H1 (cell line): ENCODE results near the gene IFNL2. TPM values are rescaled to one million over a fixed set of nuclear protein-coding genes. Genes with fewer than 3 reads are reported as not detected.

ENCODE experiments used
- NANOG ChIP-seq: IDR thresholded peaks from 2 replicates; pipeline ENCODE4 v1.6.1; 2011; ENCODE audit warnings: low read length, low read depth, mild to moderate bottlenecking, inconsistent platforms; ENCODE audit not compliant: insufficient read depth, poor library complexity, severe bottlenecking
- RAD21 ChIP-seq, 2 experiments: IDR thresholded peaks in 1 of 2; conservative IDR thresholded peaks in 1 of 2; 2 replicates each; pipeline ENCODE4 v1.6.1; 2011; ENCODE audit warnings: low read depth in 2 of 2, low read length in 2 of 2, improper control_type of control experiment in 1 of 2, inconsistent platforms in 1 of 2, mild to moderate bottlenecking in 1 of 2, moderate library complexity in 1 of 2
- RNF2 ChIP-seq: fragments of 200-900, 300-1000 bp; sonication (generic); IDR thresholded peaks from 2 replicates; pipeline ENCODE4 v1.7.1; 2016; ENCODE audit warnings: borderline replicate concordance, low read depth, mild to moderate bottlenecking, antibody characterized with exemption, low read length; ENCODE audit not compliant: poor library complexity, severe bottlenecking; ENCODE audit errors: missing control alignments
- SAP30 ChIP-seq: fragments of 300-600 bp; sonication (generic); IDR thresholded peaks from 2 replicates; pipeline ENCODE4 v1.7.1; 2012; ENCODE audit warnings: low read length, moderate library complexity, mild to moderate bottlenecking, inconsistent platforms; ENCODE audit not compliant: insufficient read depth, insufficient replicate concordance
- SIN3A ChIP-seq, 2 experiments: IDR thresholded peaks in 1 of 2; conservative IDR thresholded peaks in 1 of 2; 2 replicates each; pipeline ENCODE4 v1.6.1; 2011 to 2012; ENCODE audit warnings: low read length in 2 of 2, improper control_type of control experiment in 1 of 2, low read depth in 1 of 2, mild to moderate bottlenecking in 1 of 2
- SIX5 ChIP-seq: IDR thresholded peaks from 2 replicates; pipeline ENCODE4 v1.6.1; 2011; ENCODE audit warnings: mild to moderate bottlenecking, low read depth, low read length
- SP1 ChIP-seq: IDR thresholded peaks from 2 replicates; pipeline ENCODE4 v1.6.1; 2011; ENCODE audit warnings: low read depth, low read length
- SP4 ChIP-seq: IDR thresholded peaks from 2 replicates; pipeline ENCODE4 v1.6.1; 2012; ENCODE audit warnings: low read length, inconsistent platforms
- polyA plus RNA-seq, 7 experiments: library from polyadenylated mRNA; depleted of rRNA in 3 of 7; stranded (reverse) in 5 of 7; unstranded in 2 of 7; fragments of >200 nt in 5 of 7; fragments of 200-250 nt in 2 of 7; gene quantifications; 1 replicate in 5 of 7; 2 replicates in 1 of 7; 4 replicates in 1 of 7; pipeline versions ENCODE4 v1.2.1 to v1.2.3, GENCODE V29; 2011 to 2013; ENCODE audit warnings: missing spikeins in 2 of 7, mixed read lengths in 2 of 7
- total RNA-seq: library from RNA; stranded (reverse); fragmentation: NEBNext Ultra II Directional; extraction: Animal tissue kit (Norgen Biotek cat#: 25700); gene quantifications from 2 replicates; pipeline ENCODE4 v1.2.1, GENCODE V29; 2021
- TF ChIP-seq, protein P1 (sequence below): fragments of 300-600 bp; sonication (generic); IDR thresholded peaks from 2 replicates; pipeline ENCODE4 v1.7.1; 2012; ENCODE audit warnings: low read length, moderate library complexity, mild to moderate bottlenecking, inconsistent platforms; ENCODE audit not compliant: insufficient replicate concordance

Gene IFNL2
- total and polyA plus RNA-seq, 2 of the 8 experiments (the other 6 are each of a cell fraction or from before 2014, with no cell fraction given): not detected

DNA sequence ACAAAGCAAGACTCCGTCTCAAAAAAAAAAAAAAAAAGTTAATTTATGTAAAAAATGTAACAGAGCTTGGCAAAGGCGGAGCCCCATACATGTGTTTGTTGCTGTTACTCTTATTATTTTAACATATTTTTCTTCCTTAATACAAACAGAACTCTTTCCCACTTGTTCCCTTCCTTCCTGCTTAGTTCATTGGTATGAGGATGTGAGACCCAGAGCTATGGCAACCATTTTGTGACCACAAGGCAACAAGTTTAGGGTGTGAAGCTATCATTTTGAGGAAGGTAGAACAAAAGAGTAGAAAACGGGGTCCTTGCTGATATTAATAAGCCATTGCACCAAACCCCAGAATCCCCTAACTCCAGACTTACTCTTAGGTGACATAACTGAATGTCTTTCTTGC is 33.4 kb downstream of the IFNL2 start (continued):
- TF ChIP-seq, protein P1, sequence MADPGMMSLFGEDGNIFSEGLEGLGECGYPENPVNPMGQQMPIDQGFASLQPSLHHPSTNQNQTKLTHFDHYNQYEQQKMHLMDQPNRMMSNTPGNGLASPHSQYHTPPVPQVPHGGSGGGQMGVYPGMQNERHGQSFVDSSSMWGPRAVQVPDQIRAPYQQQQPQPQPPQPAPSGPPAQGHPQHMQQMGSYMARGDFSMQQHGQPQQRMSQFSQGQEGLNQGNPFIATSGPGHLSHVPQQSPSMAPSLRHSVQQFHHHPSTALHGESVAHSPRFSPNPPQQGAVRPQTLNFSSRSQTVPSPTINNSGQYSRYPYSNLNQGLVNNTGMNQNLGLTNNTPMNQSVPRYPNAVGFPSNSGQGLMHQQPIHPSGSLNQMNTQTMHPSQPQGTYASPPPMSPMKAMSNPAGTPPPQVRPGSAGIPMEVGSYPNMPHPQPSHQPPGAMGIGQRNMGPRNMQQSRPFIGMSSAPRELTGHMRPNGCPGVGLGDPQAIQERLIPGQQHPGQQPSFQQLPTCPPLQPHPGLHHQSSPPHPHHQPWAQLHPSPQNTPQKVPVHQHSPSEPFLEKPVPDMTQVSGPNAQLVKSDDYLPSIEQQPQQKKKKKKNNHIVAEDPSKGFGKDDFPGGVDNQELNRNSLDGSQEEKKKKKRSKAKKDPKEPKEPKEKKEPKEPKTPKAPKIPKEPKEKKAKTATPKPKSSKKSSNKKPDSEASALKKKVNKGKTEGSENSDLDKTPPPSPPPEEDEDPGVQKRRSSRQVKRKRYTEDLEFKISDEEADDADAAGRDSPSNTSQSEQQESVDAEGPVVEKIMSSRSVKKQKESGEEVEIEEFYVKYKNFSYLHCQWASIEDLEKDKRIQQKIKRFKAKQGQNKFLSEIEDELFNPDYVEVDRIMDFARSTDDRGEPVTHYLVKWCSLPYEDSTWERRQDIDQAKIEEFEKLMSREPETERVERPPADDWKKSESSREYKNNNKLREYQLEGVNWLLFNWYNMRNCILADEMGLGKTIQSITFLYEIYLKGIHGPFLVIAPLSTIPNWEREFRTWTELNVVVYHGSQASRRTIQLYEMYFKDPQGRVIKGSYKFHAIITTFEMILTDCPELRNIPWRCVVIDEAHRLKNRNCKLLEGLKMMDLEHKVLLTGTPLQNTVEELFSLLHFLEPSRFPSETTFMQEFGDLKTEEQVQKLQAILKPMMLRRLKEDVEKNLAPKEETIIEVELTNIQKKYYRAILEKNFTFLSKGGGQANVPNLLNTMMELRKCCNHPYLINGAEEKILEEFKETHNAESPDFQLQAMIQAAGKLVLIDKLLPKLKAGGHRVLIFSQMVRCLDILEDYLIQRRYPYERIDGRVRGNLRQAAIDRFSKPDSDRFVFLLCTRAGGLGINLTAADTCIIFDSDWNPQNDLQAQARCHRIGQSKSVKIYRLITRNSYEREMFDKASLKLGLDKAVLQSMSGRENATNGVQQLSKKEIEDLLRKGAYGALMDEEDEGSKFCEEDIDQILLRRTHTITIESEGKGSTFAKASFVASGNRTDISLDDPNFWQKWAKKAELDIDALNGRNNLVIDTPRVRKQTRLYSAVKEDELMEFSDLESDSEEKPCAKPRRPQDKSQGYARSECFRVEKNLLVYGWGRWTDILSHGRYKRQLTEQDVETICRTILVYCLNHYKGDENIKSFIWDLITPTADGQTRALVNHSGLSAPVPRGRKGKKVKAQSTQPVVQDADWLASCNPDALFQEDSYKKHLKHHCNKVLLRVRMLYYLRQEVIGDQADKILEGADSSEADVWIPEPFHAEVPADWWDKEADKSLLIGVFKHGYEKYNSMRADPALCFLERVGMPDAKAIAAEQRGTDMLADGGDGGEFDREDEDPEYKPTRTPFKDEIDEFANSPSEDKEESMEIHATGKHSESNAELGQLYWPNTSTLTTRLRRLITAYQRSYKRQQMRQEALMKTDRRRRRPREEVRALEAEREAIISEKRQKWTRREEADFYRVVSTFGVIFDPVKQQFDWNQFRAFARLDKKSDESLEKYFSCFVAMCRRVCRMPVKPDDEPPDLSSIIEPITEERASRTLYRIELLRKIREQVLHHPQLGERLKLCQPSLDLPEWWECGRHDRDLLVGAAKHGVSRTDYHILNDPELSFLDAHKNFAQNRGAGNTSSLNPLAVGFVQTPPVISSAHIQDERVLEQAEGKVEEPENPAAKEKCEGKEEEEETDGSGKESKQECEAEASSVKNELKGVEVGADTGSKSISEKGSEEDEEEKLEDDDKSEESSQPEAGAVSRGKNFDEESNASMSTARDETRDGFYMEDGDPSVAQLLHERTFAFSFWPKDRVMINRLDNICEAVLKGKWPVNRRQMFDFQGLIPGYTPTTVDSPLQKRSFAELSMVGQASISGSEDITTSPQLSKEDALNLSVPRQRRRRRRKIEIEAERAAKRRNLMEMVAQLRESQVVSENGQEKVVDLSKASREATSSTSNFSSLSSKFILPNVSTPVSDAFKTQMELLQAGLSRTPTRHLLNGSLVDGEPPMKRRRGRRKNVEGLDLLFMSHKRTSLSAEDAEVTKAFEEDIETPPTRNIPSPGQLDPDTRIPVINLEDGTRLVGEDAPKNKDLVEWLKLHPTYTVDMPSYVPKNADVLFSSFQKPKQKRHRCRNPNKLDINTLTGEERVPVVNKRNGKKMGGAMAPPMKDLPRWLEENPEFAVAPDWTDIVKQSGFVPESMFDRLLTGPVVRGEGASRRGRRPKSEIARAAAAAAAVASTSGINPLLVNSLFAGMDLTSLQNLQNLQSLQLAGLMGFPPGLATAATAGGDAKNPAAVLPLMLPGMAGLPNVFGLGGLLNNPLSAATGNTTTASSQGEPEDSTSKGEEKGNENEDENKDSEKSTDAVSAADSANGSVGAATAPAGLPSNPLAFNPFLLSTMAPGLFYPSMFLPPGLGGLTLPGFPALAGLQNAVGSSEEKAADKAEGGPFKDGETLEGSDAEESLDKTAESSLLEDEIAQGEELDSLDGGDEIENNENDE: no peak
- TF ChIP-seq SP1: no peak
- no peak for TF ChIP-seq SIX5
- TF ChIP-seq SIN3A (conservative IDR thresholded peaks at IDR 0.05 in 1 of 2, IDR thresholded peaks at IDR 0.05 in 1 of 2; ENCODE audit: low read depth in 1 of 2, low read length in 2 of 2): no peak
- TF ChIP-seq SAP30: no peak
- TF ChIP-seq NANOG: no peak
- no peak for TF ChIP-seq RNF2
- TF ChIP-seq SP4: no peak
- no peak for TF ChIP-seq RAD21 (IDR thresholded peaks at IDR 0.05 in 1 of 2, conservative IDR thresholded peaks at IDR 0.05 in 1 of 2; ENCODE audit: low read depth in 2 of 2, low read length in 2 of 2)
